ENCODE results near the gene FUS. TPM values are rescaled to one million over a fixed set of nuclear protein-coding genes. Genes with fewer than 3 reads are reported as not detected.

Gene FUS
- total and polyA plus RNA-seq, 2 donors (not counting 3 experiments of a cell fraction or from before 2014, with no cell fraction given), result 307 to 569 TPM

DNA sequence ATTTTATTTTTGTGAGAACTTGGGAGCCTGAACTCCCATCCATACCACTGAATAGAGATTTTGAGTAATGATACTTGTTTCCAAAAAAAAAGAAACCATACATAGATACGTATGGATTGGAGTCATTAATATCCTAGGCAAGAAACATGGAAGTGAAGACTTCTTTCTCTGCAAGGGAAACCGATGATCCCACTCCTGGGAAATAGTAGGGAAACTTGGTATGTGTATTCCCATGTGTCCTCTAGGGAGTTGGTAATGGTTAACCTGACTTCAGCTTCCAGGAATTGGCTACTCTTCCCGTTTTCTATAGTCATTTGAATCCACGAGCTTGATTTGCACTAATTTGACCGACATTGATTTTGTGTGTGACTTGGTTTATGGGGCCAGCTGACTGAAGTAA lies 5.4 kb downstream of the FUS start:
- no peaks in the 10 kb centered on the region for H3K27me3 ChIP-seq (ENCODE audit: control insufficient read depth in 2 of 2, insufficient read depth in 2 of 2, low read length in 2 of 2)
- H3K4me3 ChIP-seq (replicated peaks in 1 of 3; ENCODE audit: insufficient read depth in 1 of 3, low read depth in 1 of 3, low read length in 3 of 3), result no peak overlapping the region
- BruUV-seq (replicated peaks), result no TSS peak
- H3K4me2 ChIP-seq (ENCODE audit: insufficient read depth, low read length), result no peak overlapping the region
- TF ChIP-seq FOS (IDR thresholded peaks at IDR 0.05; ENCODE audit: borderline replicate concordance, insufficient read depth, low read length), result no peak
- no peak for TF ChIP-seq MYC (IDR thresholded peaks at IDR 0.05; ENCODE audit: low read depth, low read length)
- TF ChIP-seq, protein P1, sequence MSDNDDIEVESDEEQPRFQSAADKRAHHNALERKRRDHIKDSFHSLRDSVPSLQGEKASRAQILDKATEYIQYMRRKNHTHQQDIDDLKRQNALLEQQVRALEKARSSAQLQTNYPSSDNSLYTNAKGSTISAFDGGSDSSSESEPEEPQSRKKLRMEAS (IDR thresholded peaks at IDR 0.05; ENCODE audit: insufficient read depth, insufficient read length), result no peak
- no peak for TF ChIP-seq JUN (IDR thresholded peaks at IDR 0.05; ENCODE audit: borderline replicate concordance, insufficient read depth, insufficient read length, low read depth)
- TF ChIP-seq, protein P2, sequence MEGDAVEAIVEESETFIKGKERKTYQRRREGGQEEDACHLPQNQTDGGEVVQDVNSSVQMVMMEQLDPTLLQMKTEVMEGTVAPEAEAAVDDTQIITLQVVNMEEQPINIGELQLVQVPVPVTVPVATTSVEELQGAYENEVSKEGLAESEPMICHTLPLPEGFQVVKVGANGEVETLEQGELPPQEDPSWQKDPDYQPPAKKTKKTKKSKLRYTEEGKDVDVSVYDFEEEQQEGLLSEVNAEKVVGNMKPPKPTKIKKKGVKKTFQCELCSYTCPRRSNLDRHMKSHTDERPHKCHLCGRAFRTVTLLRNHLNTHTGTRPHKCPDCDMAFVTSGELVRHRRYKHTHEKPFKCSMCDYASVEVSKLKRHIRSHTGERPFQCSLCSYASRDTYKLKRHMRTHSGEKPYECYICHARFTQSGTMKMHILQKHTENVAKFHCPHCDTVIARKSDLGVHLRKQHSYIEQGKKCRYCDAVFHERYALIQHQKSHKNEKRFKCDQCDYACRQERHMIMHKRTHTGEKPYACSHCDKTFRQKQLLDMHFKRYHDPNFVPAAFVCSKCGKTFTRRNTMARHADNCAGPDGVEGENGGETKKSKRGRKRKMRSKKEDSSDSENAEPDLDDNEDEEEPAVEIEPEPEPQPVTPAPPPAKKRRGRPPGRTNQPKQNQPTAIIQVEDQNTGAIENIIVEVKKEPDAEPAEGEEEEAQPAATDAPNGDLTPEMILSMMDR (IDR thresholded peaks at IDR 0.05; ENCODE audit: extremely low read depth in 1 of 2, insufficient read depth in 1 of 2, low read depth in 1 of 2, low read length in 2 of 2), result no peak
- TF ChIP-seq POLR2AphosphoS5 (IDR thresholded peaks at IDR 0.05; ENCODE audit: insufficient read depth, low read depth, low read length), result no peak
- TF ChIP-seq GATA2 (IDR thresholded peaks at IDR 0.05; ENCODE audit: insufficient read depth, insufficient read length, low read depth, low read length), result no peak
- TF ChIP-seq POLR2A (IDR thresholded peaks at IDR 0.05; ENCODE audit: low read depth, low read length), result no peak
- no peak for TF ChIP-seq EZH2 (IDR thresholded peaks at IDR 0.05; ENCODE audit: borderline replicate concordance, low read depth, low read length, severe bottlenecking)
- intact Hi-C loops (cut with micrococcal nuclease), result no loop called here
- H3K9ac ChIP-seq (replicated peaks; ENCODE audit: extremely low read depth, insufficient read depth, low read length), result no peak overlapping the region
- no peak overlapping the region for H2AFZ ChIP-seq (ENCODE audit: low read depth, low read length)
- dilution Hi-C loops (cut with MboI; ENCODE audit: extremely low pct_ligation_motif_present, low sequenced_read_pairs), result no loop called here
- peaks cover 94% of the 10 kb centered on the region for H3K79me2 ChIP-seq (ENCODE audit: control insufficient read depth, insufficient read depth, low read length)
- peaks cover 60 to 66% of the 10 kb centered on the region in 2 experiments for H3K36me3 ChIP-seq (ENCODE audit: control insufficient read depth in 2 of 2, extremely low read depth in 1 of 2, insufficient read depth in 2 of 2, low read length in 2 of 2)
- peaks cover 24% of the 10 kb centered on the region for H4K20me1 ChIP-seq (replicated peaks; ENCODE audit: control insufficient read depth, extremely low read depth, insufficient read depth, low read length)
- no peak for DNase-seq (ENCODE audit: low read depth, low spot score)
- ChIA-PET POLR2A (no interaction called here), CTCF (interaction anchor here (1.0 kb wide), 1 partner anchor 43 kb away, joined by 3 read pairs; no protein-coding TSS in a partner anchor)
- no peaks in the 10 kb centered on the region for H3K9me3 ChIP-seq (replicated peaks; ENCODE audit: control insufficient read depth, insufficient read depth, low read length)
- H3K9me1 ChIP-seq (replicated peaks; ENCODE audit: control insufficient read depth, extremely low read depth, insufficient read depth, low read length), result no peaks in the 10 kb centered on the region
- peaks cover 15% of the 10 kb centered on the region for H3K4me1 ChIP-seq (ENCODE audit: control insufficient read depth, extremely low read depth, insufficient read depth, low read length)
- FAIRE-seq, result no peak
- H3K27ac ChIP-seq (ENCODE audit: insufficient read depth, low read depth, low read length), result no peak overlapping the region
